Adrenal gland (tissue), 12 donors: ENCODE data around the gene NECTIN4. TPM values are rescaled to one million over a fixed set of nuclear protein-coding genes. Genes with fewer than 3 reads are reported as not detected.

Source experiments
- DNase-seq, 7 donors: peaks; one replicate each; pipeline ENCODE4 v3.0.0-alpha.2; 2019 to 2020
- H3K27ac ChIP-seq, 5 donors: fragments of 200-600 bp; sonication (generic) in 4 of 5; 1 replicate in 3 of 5; 2 replicates in 2 of 5; pipeline versions ENCODE4 v1.5.1 to v1.8.0; 2016 to 2020; ENCODE audit warnings: mild to moderate bottlenecking in 1 of 5
- H3K27me3 ChIP-seq: fragments of 200-600 bp; 2 replicates; pipeline ENCODE4 v1.8.0; 2021
- H3K36me3 ChIP-seq, 2 donors: fragments of 200-600 bp; replicated peaks in 1 of 2; 1 replicate in 1 of 2; 2 replicates in 1 of 2; pipeline versions ENCODE4 v1.5.1 to v1.8.0; 2018 to 2022
- H3K4me1 ChIP-seq, 2 donors: fragments of 200-600 bp; replicated peaks in 1 of 2; 1 replicate in 1 of 2; 2 replicates in 1 of 2; pipeline versions ENCODE4 v1.5.1 to v1.8.0; 2018 to 2021
- H3K4me3 ChIP-seq, 4 donors: fragments of 200-600 bp; sonication (generic) in 3 of 4; one replicate each; pipeline ENCODE4 v1.5.1; 2016 to 2018
- H3K9me3 ChIP-seq, 3 donors: fragments of 200-600 bp; sonication (generic) in 1 of 3; replicated peaks in 1 of 3; 1 replicate in 2 of 3; 2 replicates in 1 of 3; pipeline versions ENCODE4 v1.5.1 to v1.8.0; 2016 to 2021
- POLR2A ChIP-seq, 2 donors: fragments of 450-650 bp; IDR thresholded peaks; one replicate each; pipeline ENCODE4 v1.6.1; 2017; ENCODE audit warnings: antibody characterized with exemption in 2 of 2, mild to moderate bottlenecking in 2 of 2, moderate library complexity in 1 of 2
- WGBS, 4 donors: extraction: QIAGEN DNeasy Blood & Tissue Kit in 2 of 4; methylation state at CpG; one replicate each; pipeline versions ENCODE4 v1.1.5 to v1.1.7; 2013 to 2017; 5-methylcytosine and 5-hydroxymethylcytosine counted together
- intact Hi-C, 2 donors: fragments of 100-400 bp; cut with DNase I; formaldehyde crosslinking; loops; one replicate each; pipeline versions ENCODE4 v1.14.1 to v1.15.0; 2022 to 2023
- polyA plus RNA-seq, 3 donors: library from polyadenylated mRNA; stranded (reverse); fragments of 200-250 nt in 2 of 3; fragments of 350-450 nt in 1 of 3; fragmentation: Illumina TruSeq in 1 of 3; extraction: RNeasy Lipid Tissue Mini Kit (QIAGEN cat#74804) in 1 of 3; gene quantifications; one replicate each; pipeline ENCODE4 v1.2.3, GENCODE V29; 2013 to 2014
- total RNA-seq, 9 donors: library from RNA; depleted of rRNA in 4 of 9; stranded (reverse); fragments of >200 nt in 4 of 9; fragments of 120-200 nt in 1 of 9; fragmentation: NEBNext Ultra II Directional in 1 of 9; extraction: Animal tissue kit (Norgen Biotek cat#: 25700) in 1 of 9; gene quantifications; one replicate each; pipeline versions ENCODE4 v1.1.0 to v1.2.4, GENCODE V29; 2013 to 2023
- TF ChIP-seq, protein P1 (sequence below), 6 experiments: fragments of 450-650 bp in 4 of 6; fragments of 200-600 bp in 2 of 6; sonication (generic) in 1 of 6; IDR thresholded peaks; 1 replicate in 5 of 6; 2 replicates in 1 of 6; pipeline versions ENCODE4 v1.5.1 to v1.8.0; 2016 to 2021; ENCODE audit warnings: antibody characterized with exemption in 6 of 6, mild to moderate bottlenecking in 2 of 6, moderate library complexity in 1 of 6
- donor health status: healthy with polysubstance abuse.
- donor health status: Bipolar disorder and iron deficiency.
- donor health status: DM: yes; HTN: yes; CAD: no.
- donor health status: DM: no; HTN: no; CAD: no.
- donor health status: DM: no; HTN: no; CAD: no.
- donor health status: DM: yes; HTN: yes; CAD: no.

NECTIN4 gene
- total and polyA plus RNA-seq, 12 donors, result 0.06 to 0.10 TPM; not detected in 10

GRCh38 chr1:161076410-161076809 is 12.9 kb downstream of the NECTIN4 start:
- intact Hi-C loops, result no loop called here
- H3K27ac ChIP-seq, result no peak overlapping the region
- DNase-seq, result no peak
- H3K36me3 ChIP-seq, result no peaks in the 10 kb centered on the region
- no peak overlapping the region for H3K4me3 ChIP-seq
- H3K27me3 ChIP-seq, result no peaks in the 10 kb centered on the region
- H3K4me1 ChIP-seq, result no peaks in the 10 kb centered on the region
- TF ChIP-seq, protein P1, sequence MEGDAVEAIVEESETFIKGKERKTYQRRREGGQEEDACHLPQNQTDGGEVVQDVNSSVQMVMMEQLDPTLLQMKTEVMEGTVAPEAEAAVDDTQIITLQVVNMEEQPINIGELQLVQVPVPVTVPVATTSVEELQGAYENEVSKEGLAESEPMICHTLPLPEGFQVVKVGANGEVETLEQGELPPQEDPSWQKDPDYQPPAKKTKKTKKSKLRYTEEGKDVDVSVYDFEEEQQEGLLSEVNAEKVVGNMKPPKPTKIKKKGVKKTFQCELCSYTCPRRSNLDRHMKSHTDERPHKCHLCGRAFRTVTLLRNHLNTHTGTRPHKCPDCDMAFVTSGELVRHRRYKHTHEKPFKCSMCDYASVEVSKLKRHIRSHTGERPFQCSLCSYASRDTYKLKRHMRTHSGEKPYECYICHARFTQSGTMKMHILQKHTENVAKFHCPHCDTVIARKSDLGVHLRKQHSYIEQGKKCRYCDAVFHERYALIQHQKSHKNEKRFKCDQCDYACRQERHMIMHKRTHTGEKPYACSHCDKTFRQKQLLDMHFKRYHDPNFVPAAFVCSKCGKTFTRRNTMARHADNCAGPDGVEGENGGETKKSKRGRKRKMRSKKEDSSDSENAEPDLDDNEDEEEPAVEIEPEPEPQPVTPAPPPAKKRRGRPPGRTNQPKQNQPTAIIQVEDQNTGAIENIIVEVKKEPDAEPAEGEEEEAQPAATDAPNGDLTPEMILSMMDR (IDR thresholded peaks at IDR 0.05), result no peak
- no peak for TF ChIP-seq POLR2A (IDR thresholded peaks at IDR 0.05)
- no peaks in the 10 kb centered on the region for H3K9me3 ChIP-seq

DNA sequence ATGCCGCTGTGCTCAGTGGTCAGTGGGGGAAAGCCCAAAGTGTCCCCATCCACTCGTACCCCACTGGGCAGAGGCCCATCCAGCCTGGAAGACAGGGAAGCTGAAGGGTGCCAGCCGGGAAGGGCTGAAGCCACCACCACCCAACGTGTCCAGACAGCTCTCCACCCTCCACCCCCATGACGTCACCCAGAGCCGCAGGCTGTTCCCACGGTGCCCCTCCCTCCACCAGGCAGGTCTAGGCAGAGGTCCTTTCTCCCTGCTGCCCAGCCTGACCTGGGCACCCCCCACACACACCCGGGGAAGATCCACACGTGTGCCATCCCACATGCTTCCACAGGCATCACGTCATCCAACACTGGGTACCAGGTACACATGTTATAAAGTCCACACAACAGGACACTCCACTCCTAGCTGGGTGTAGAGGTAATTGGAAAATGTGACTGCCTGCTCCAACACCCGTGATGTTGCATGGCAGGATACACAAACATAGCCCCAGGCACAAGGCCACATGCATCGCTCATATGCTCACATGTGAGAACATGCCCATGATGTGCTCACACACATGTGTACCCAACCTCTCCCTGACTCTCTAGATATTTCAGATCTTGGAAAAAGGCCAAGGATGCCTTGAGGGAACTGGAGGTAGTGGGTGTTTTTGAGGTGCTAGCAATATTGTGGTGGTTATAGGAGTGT is 14.5 kb downstream of the NECTIN4 start:
- Histone ChIP-seq H3K27ac (no peak overlapping the region), H3K36me3 (no peaks in the 10 kb centered on the region), H3K4me3 (no peak overlapping the region), H3K27me3 (no peaks in the 10 kb centered on the region), H3K9me3 (no peaks in the 10 kb centered on the region), H3K4me1 (no peaks in the 10 kb centered on the region)
- DNase-seq, result no peak
- TF ChIP-seq, protein P1 (IDR thresholded peaks at IDR 0.05), result no peak
- TF ChIP-seq POLR2A (IDR thresholded peaks at IDR 0.05), result no peak
- intact Hi-C loops, result no loop called here
- WGBS, 4 donors, result 78 to 90% (median 88%) methylated on average over 7 to 12 of the region's 12 CpGs

- H3K27ac ChIP-seq, result no peak overlapping the region
- no peaks in the 10 kb centered on the region for H3K4me1 ChIP-seq
- no peaks in the 10 kb centered on the region for H3K9me3 ChIP-seq
- no peak for DNase-seq
- intact Hi-C loops, result no loop called here
- TF ChIP-seq, protein P1 (IDR thresholded peaks at IDR 0.05), result no peak
- TF ChIP-seq POLR2A (IDR thresholded peaks at IDR 0.05), result no peak
- 33 to 80% (median 65%) methylated on average over 2 to 7 of the region's 7 CpGs for WGBS, 4 donors
- H3K27me3 ChIP-seq, result no peaks in the 10 kb centered on the region
- H3K4me3 ChIP-seq, result no peak overlapping the region
- no peaks in the 10 kb centered on the region for H3K36me3 ChIP-seq
Measured at GRCh38 chr1:161073474-161074121, 15.8 kb downstream of the NECTIN4 start.

DNA sequence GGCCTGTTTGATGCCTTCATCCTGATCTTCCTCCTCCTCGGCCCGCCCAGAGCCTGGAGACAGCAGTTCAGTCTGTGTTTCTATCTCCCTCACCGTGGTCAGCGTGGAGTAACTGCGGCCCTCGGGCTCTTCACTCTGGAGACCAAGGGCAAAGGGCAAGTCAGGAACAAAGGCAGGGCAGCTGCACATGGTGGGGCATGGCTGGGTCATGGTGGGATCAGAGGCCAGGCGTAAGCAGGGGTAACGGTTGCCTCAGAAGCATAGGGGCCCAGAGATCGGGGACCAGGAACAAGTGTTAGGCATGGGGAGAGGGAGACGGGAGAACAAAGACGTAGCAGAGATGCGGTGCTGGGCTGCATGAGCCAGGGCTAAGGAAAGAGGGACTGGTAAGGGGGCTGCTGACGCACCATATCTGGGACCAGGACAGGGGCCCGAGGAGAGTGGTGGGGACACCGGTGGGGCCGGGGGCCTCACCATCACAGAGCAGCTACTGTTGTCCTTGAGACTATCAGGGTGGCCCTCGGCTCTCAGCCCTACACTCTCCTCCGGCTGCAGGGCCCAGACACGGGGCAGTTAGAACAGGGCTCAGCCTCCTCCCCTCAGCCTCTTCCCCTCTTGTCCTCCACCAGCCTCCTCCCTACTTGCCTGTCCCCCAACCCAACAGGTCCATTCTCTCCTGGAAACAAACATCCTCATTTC is 16.5 kb downstream of the NECTIN4 start:
- Histone ChIP-seq H3K36me3 (no peaks in the 10 kb centered on the region), H3K27me3 (no peaks in the 10 kb centered on the region), H3K4me1 (no peaks in the 10 kb centered on the region), H3K9me3 (no peaks in the 10 kb centered on the region), H3K4me3 (no peak overlapping the region), H3K27ac (no peak overlapping the region)
- TF ChIP-seq, protein P1 (IDR thresholded peaks at IDR 0.05), result no peak
- no peak for TF ChIP-seq POLR2A (IDR thresholded peaks at IDR 0.05)
- intact Hi-C loops, result no loop called here
- WGBS, 4 donors, result 86 to 94% (median 89%) methylated on average over 15 to 19 of the region's 19 CpGs
- DNase-seq, result no peak
